Adipocyte (in vitro differentiated cells): ENCODE data around the gene ELF1.
A peak's percentile ranks its signal among the peaks of the same experiment; 100 is the strongest.

ENCODE experiments used
- DNase-seq: peaks from one replicate; pipeline ENCODE4 v3.0.0-alpha.2; 2015; ENCODE audit warnings: low read depth
- H3K27me3 ChIP-seq: replicated peaks from 2 replicates; pipeline ENCODE4 v1.7.0; 2013; ENCODE audit warnings: mild to moderate bottlenecking, low read length, moderate library complexity; ENCODE audit not compliant: control insufficient read depth, insufficient read depth
- H3K36me3 ChIP-seq: 2 replicates; pipeline ENCODE4 v1.7.0; 2013; ENCODE audit warnings: low read length, mild to moderate bottlenecking, moderate library complexity; ENCODE audit not compliant: control insufficient read depth, insufficient read depth, severe bottlenecking
- H3K4me1 ChIP-seq: 2 replicates; pipeline ENCODE4 v1.7.0; 2013; ENCODE audit warnings: mild to moderate bottlenecking, low read length, moderate library complexity; ENCODE audit not compliant: control insufficient read depth, insufficient read depth
- H3K4me3 ChIP-seq: 2 replicates; pipeline ENCODE4 v1.7.0; 2013; ENCODE audit warnings: mild to moderate bottlenecking, low read length, moderate library complexity
- H3K9ac ChIP-seq: 2 replicates; pipeline ENCODE4 v1.7.0; 2013; ENCODE audit warnings: mild to moderate bottlenecking, low read length, moderate library complexity
- H3K9me3 ChIP-seq: 2 replicates; pipeline ENCODE4 v1.7.0; 2013; ENCODE audit warnings: mild to moderate bottlenecking, low read length, moderate library complexity; ENCODE audit not compliant: control insufficient read depth

ELF1 gene

GRCh38 chr13:41017817-41018601 is 1.1 kb downstream of the ELF1 start:
- Histone ChIP-seq H3K4me3 (no peak overlapping the region), H3K27me3 (no peaks in the 10 kb centered on the region)

DNA sequence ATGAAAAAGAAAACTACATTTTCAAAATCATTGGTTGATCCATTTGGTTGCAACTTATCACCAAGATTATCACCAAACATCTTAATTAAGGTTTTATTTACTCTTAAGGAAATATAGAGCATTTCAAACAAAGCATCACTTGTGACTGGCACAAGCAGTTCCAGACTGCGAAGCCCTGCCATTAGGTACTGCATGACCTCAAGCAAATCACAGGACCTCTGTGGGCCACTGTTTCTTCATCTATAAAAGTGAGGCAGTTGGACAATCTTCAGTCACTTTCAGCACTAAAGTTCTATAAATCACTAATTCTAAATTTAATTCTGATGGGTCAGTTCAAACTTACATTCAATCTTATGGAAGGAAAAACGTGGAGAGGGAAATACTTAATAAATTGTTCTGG is 2.0 kb downstream of the ELF1 start:
- no peaks in the 10 kb centered on the region for H3K27me3 ChIP-seq
- H3K4me3 ChIP-seq, result no peak overlapping the region
- H3K9me3 ChIP-seq, result no peaks in the 10 kb centered on the region
- DNase-seq, result no peak
- H3K9ac ChIP-seq, result no peak overlapping the region
- peaks cover 17% of the 10 kb centered on the region for H3K4me1 ChIP-seq
- H3K36me3 ChIP-seq, result peaks cover 2% of the 10 kb centered on the region

More at GRCh38 chr13:41017817-41018601, 1.1 kb downstream of the ELF1 start:
- H3K9me3 ChIP-seq, result no peaks in the 10 kb centered on the region
- no peak for DNase-seq
- no peak overlapping the region for H3K9ac ChIP-seq
- H3K36me3 ChIP-seq, result peaks cover 4% of the 10 kb centered on the region
- peaks cover 15% of the 10 kb centered on the region for H3K4me1 ChIP-seq

DNA sequence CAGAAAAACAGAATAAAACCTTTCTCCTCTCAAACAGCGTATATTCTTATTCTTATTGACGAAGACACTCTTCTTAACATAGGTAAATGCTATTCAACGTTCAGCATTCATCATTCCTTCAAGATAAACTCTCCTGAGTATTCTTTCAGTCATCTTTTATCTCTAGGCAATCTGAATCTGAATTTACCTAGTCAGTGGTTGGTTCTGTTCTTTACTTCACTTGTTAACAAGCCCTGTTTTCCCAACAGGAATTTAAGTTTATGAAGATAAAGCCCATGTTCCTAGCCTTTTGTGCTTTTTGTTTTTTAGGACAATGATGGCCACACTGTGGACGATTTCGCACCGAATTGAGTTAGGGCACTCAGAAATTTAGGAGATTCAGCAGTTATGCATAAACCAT is 3.2 kb downstream of the ELF1 start:
- DNase-seq, result no peak
- no peak overlapping the region for H3K4me3 ChIP-seq

GRCh38 chr13:41013835-41014234 is 5.3 kb downstream of the ELF1 start:
- no peaks in the 10 kb centered on the region for H3K36me3 ChIP-seq
- H3K9ac ChIP-seq, result no peak overlapping the region
- no peak for DNase-seq
- no peaks in the 10 kb centered on the region for H3K9me3 ChIP-seq
- no peak overlapping the region for H3K4me3 ChIP-seq
- H3K27me3 ChIP-seq, result no peaks in the 10 kb centered on the region
- H3K4me1 ChIP-seq, result peaks cover 9% of the 10 kb centered on the region

More for the DNA sequence above, 3.2 kb downstream of the ELF1 start:
- H3K9me3 ChIP-seq, result no peaks in the 10 kb centered on the region
- no peaks in the 10 kb centered on the region for H3K27me3 ChIP-seq
- peaks cover 20% of the 10 kb centered on the region for H3K4me1 ChIP-seq
- no peaks in the 10 kb centered on the region for H3K36me3 ChIP-seq
- no peak overlapping the region for H3K9ac ChIP-seq

DNA sequence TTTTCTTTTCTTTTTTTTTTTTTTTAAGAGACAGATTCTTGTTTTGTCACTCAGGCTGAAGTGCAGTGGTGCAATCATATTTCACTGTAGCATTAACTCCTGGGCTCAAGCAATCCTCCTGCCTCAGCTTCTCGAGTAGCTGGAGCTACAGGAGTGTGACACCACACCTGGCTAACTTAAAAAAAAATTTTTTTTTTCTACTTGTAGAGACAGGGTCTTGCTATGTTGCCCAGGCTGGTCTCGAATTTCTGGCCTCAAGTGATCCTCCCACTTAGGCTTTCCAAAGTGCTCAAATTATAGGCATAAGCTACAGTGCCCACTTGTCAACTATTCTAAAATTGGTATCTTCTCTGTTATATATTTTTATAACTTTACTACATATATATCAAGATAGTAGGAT is 6.6 kb downstream of the ELF1 start:
- Histone ChIP-seq H3K27me3 (no peaks in the 10 kb centered on the region), H3K4me1 (peaks cover 18% of the 10 kb centered on the region), H3K9me3 (no peaks in the 10 kb centered on the region), H3K4me3 (no peak overlapping the region), H3K36me3 (no peaks in the 10 kb centered on the region), H3K9ac (no peak overlapping the region)
- DNase-seq, result no peak

DNA sequence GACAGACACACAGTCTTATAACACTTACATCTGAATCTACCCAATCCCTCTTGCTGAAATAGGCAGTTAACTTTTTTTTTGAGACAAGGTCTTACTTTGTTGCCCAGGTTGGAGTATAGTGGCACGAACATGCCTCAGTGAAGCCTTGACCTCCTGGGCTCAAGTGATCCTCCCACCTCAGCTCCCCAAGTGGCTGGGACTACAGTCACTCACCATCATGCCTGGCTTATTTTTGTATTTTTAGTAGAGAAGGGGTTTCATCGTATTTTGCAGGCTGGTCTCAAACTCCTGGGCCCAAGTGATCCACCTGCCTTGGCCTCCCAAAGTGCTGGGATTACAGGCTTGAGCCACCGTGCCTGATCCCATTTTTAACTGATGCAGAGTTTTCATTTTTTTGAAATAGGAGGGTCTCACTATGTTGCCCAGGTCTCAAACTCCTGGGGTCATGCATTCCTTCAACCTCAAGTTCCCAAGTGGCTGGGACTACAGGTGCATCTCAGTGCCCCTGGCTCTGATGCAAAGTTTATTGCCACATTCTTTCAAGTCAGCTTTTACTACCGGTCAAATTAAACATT is 7.6 kb downstream of the ELF1 start:
- peaks cover 28% of the 10 kb centered on the region for H3K4me1 ChIP-seq
- H3K9ac ChIP-seq, result no peak overlapping the region
- no peaks in the 10 kb centered on the region for H3K27me3 ChIP-seq

GRCh38 chr13:41008349-41008980 is 10.7 kb downstream of the ELF1 start:
- peak; percentile 76 for DNase-seq
- H3K9ac ChIP-seq, result no peak overlapping the region
- H3K36me3 ChIP-seq, result no peaks in the 10 kb centered on the region
- H3K4me1 ChIP-seq, result peaks cover 37% of the 10 kb centered on the region
- H3K4me3 ChIP-seq, result peak overlapping the region; percentile 8
- H3K27me3 ChIP-seq, result no peaks in the 10 kb centered on the region
- no peaks in the 10 kb centered on the region for H3K9me3 ChIP-seq

More for the DNA sequence above, 7.6 kb downstream of the ELF1 start:
- no peak for DNase-seq
- Histone ChIP-seq H3K9me3 (no peaks in the 10 kb centered on the region), H3K4me3 (no peak overlapping the region), H3K36me3 (no peaks in the 10 kb centered on the region)

DNA sequence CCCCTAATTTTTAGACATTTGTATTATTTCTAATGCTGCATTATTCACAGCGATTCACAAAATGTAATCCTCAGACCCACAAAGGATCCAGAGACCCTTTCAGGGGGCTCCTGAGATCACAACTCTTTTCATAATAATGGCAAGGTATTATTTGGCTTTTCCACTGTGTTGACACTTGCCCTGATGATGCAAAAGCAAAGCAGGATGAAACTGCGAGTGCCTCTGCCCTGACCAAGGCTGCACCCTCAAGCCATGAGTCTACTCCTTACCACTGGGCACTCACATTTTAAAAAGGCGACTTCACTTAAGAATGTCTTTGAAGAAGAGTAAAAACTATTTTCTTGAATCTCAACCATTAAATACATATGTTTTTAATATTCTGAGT is 11.4 kb downstream of the ELF1 start:
- DNase-seq, result peak; percentile 47
- H3K36me3 ChIP-seq, result no peaks in the 10 kb centered on the region
- H3K4me1 ChIP-seq, result peaks cover 37% of the 10 kb centered on the region
- no peaks in the 10 kb centered on the region for H3K27me3 ChIP-seq
- H3K4me3 ChIP-seq, result peak overlapping the region; percentile 8
- no peaks in the 10 kb centered on the region for H3K9me3 ChIP-seq
- no peak overlapping the region for H3K9ac ChIP-seq

GRCh38 chr13:41006978-41007743 is 12.0 kb downstream of the ELF1 start:
- Histone ChIP-seq H3K27me3 (no peaks in the 10 kb centered on the region), H3K4me1 (peaks cover 35% of the 10 kb centered on the region), H3K4me3 (peak overlapping the region; percentile 8), H3K9ac (no peak overlapping the region), H3K9me3 (no peaks in the 10 kb centered on the region), H3K36me3 (no peaks in the 10 kb centered on the region)
- no peak for DNase-seq

DNA sequence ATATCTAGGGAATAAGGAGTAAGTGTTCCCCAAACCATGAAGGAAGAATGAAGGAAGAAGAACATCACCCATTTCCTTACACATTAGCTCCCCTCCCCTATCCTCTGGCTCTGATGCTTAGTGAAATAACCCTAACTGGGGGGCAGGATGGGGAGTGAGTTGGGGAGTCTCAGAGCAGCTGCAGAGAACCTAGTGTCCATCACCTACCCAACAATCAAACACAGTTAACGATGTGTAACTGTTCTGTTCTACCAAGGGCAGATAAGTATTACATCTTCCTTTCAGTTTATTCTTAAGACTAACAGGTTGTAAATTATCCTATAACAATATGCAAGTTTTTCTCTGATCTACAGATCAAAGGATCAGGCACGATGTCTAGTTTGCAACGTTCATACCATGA is 12.8 kb downstream of the ELF1 start:
- Histone ChIP-seq H3K27me3 (no peaks in the 10 kb centered on the region), H3K9me3 (no peaks in the 10 kb centered on the region), H3K4me1 (peaks cover 32% of the 10 kb centered on the region), H3K36me3 (no peaks in the 10 kb centered on the region), H3K9ac (no peak overlapping the region), H3K4me3 (no peak overlapping the region)
- no peak for DNase-seq

DNA sequence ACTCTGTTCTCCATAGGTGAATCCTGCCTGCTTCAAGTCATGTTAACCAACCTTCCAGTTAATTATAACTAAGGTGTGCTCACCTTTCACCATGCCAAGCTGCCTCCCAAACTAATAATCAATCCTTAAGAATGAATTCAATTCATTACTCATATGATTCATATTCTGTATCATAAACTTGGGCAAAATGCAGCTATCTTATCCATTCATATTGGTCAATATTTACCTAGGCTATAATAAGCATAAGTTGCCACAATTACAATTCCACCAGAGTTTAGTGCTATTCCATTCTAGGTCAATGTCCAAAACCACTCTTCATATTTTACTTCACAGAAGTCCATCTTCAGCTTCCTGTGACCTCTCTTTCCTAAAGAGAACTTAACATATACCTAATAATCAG is 13.4 kb downstream of the ELF1 start:
- no peaks in the 10 kb centered on the region for H3K36me3 ChIP-seq
- H3K27me3 ChIP-seq, result no peaks in the 10 kb centered on the region
- peaks cover 32% of the 10 kb centered on the region for H3K4me1 ChIP-seq
- DNase-seq, result no peak
- no peaks in the 10 kb centered on the region for H3K9me3 ChIP-seq
- H3K4me3 ChIP-seq, result no peak overlapping the region
- H3K9ac ChIP-seq, result no peak overlapping the region
